ENCODE results near the gene FAT1. TPM values are rescaled to one million over a fixed set of nuclear protein-coding genes. Genes with fewer than 3 reads are reported as not detected.
"Not testable (repeated sequence)": the region's sequence is repeated elsewhere in the genome, so short reads cannot be mapped to it uniquely, and the experiment has no call there.

FAT1 gene
- total RNA-seq, 4 donors from 2014 or later: 2.3 to 9.7 (median 4.8) TPM

- H3K4me1 ChIP-seq: peaks cover 0 to 6% of the 10 kb centered on the region in 2 donors
- no peaks in the 10 kb centered on the region for H3K36me3 ChIP-seq
- H3K9me3 ChIP-seq: no peaks in the 10 kb centered on the region
- no peak for DNase-seq
- H3K4me3 ChIP-seq: no peak overlapping the region
- in situ Hi-C loops (cut with MboI; ENCODE audit: low sequenced_read_pairs in 4 of 4): no loop called here
- TF ChIP-seq POLR2A (IDR thresholded peaks at IDR 0.05) (no peak), CTCF (IDR thresholded peaks at IDR 0.05 in 4 of 5, conservative IDR thresholded peaks at IDR 0.05 in 1 of 5) (peak in 1 of 5 experiments; percentile 31)
- no peak overlapping the region for H3K27ac ChIP-seq
- H3K27me3 ChIP-seq: no peaks in the 10 kb centered on the region
- intact Hi-C loops (cut with DNase I; ENCODE audit: low total_unique reads): loop anchor here (1.0 kb wide), 1 partner anchor 54 kb away; the partner anchor contains the start of gene FAT1
- ATAC-seq: no peak
These were observed 54.4 kb downstream of the FAT1 start for GRCh38 chr4:186669159-186669731.

- peaks cover 0 to 6% of the 10 kb centered on the region in 2 donors for H3K4me1 ChIP-seq
- ATAC-seq (no peak), DNase-seq (no peak)
- H3K27ac ChIP-seq: no peak overlapping the region
- no peaks in the 10 kb centered on the region for H3K27me3 ChIP-seq
- intact Hi-C loops (cut with DNase I; ENCODE audit: low total_unique reads): no loop called here
- H3K36me3 ChIP-seq: no peaks in the 10 kb centered on the region
- in situ Hi-C loops (cut with MboI; ENCODE audit: low sequenced_read_pairs in 4 of 4): no loop called here
- TF ChIP-seq POLR2A (IDR thresholded peaks at IDR 0.05): no peak
- TF ChIP-seq CTCF (IDR thresholded peaks at IDR 0.05 in 4 of 5, conservative IDR thresholded peaks at IDR 0.05 in 1 of 5): no peak
- H3K4me3 ChIP-seq: no peak overlapping the region
- no peaks in the 10 kb centered on the region for H3K9me3 ChIP-seq
These were observed 56.9 kb downstream of the FAT1 start for GRCh38 chr4:186666750-186667149.

DNA sequence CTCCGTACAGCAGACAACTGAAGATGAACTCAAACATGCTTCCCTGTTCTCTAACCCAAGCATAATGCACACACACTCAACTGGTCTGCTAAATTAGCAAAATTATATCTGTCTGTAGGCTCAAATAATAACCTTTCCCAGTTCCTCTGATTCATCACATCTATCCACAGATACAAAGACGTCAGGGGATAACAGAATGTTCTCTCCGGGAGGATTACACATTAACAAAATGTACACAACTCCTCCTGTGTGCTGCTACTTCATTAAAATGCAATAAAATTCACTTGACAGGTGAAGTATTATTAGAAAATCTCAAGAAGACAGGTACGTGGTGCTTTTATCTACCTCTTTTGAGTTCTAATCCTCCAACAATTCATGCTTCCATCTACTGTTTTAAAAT, 57.4 kb downstream of the FAT1 start:
- ATAC-seq: no peak
- Histone ChIP-seq H3K27me3 (no peaks in the 10 kb centered on the region), H3K27ac (no peak overlapping the region), H3K36me3 (no peaks in the 10 kb centered on the region), H3K9me3 (no peaks in the 10 kb centered on the region), H3K4me1 (peaks cover 0 to 6% of the 10 kb centered on the region in 2 donors), H3K4me3 (no peak overlapping the region)
- DNase-seq: no peak
- no peak for TF ChIP-seq POLR2A (IDR thresholded peaks at IDR 0.05)
- no peak for TF ChIP-seq CTCF (IDR thresholded peaks at IDR 0.05 in 4 of 5, conservative IDR thresholded peaks at IDR 0.05 in 1 of 5)
- intact Hi-C loops (cut with DNase I; ENCODE audit: low total_unique reads): no loop called here
- in situ Hi-C loops (cut with MboI; ENCODE audit: low sequenced_read_pairs in 4 of 4): no loop called here

DNA sequence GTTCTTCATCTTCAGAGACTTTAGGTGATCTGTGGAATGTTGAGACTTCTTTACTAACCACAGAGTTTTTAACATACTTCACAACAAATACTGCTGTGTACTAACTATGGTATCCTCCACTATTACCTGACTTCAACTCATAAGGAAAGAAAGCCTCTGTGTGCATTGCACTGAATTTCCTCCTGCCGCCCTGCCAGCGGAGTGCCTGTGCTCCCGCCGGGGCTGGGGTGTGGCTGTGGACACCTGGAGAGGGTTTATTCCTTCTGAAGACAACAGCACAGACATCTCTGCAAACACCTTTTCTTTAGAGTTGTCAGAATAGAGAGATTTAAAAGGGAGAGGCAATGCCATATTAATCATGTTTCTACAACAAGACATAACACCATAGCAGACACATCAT, 63.3 kb downstream of the FAT1 start:
- H3K4me1 ChIP-seq: no peaks in the 10 kb centered on the region
- DNase-seq (no peak), ATAC-seq (no peak)
- no peaks in the 10 kb centered on the region for H3K27me3 ChIP-seq
- no peak overlapping the region for H3K27ac ChIP-seq
- no peaks in the 10 kb centered on the region for H3K9me3 ChIP-seq
- H3K36me3 ChIP-seq: no peaks in the 10 kb centered on the region
- no peak overlapping the region for H3K4me3 ChIP-seq
- intact Hi-C loops (cut with DNase I; ENCODE audit: low total_unique reads) (no loop called here), in situ Hi-C loops (cut with MboI; ENCODE audit: low sequenced_read_pairs in 4 of 4) (no loop called here)
- TF ChIP-seq POLR2A (IDR thresholded peaks at IDR 0.05) (no peak), CTCF (IDR thresholded peaks at IDR 0.05 in 4 of 5, conservative IDR thresholded peaks at IDR 0.05 in 1 of 5) (no peak)

- in situ Hi-C loops (cut with MboI; ENCODE audit: low sequenced_read_pairs in 4 of 4) (no loop called here), intact Hi-C loops (cut with DNase I; ENCODE audit: low total_unique reads) (no loop called here)
- Histone ChIP-seq H3K9me3 (no peaks in the 10 kb centered on the region), H3K36me3 (no peaks in the 10 kb centered on the region), H3K4me1 (no peaks in the 10 kb centered on the region), H3K27me3 (no peaks in the 10 kb centered on the region), H3K4me3 (no peak overlapping the region), H3K27ac (no peak overlapping the region)
- no peak for DNase-seq
- TF ChIP-seq CTCF (IDR thresholded peaks at IDR 0.05 in 4 of 5, conservative IDR thresholded peaks at IDR 0.05 in 1 of 5) (no peak), POLR2A (IDR thresholded peaks at IDR 0.05) (no peak)
- ATAC-seq: no peak
These were observed 63.7 kb downstream of the FAT1 start for GRCh38 chr4:186659935-186660334.

GRCh38 chr4:186659456-186659855, 64.2 kb downstream of the FAT1 start:
- intact Hi-C loops (cut with DNase I; ENCODE audit: low total_unique reads); H3K27ac ChIP-seq; H3K9me3 ChIP-seq; H3K27me3 ChIP-seq; H3K4me1 ChIP-seq; H3K4me3 ChIP-seq; ATAC-seq; H3K36me3 ChIP-seq; DNase-seq; in situ Hi-C loops (cut with MboI; ENCODE audit: low sequenced_read_pairs in 4 of 4): not testable (repeated sequence)

All from gastrocnemius medialis (tissue), 4 donors.